ENCODE results near the gene IYD.

GRCh38 chr6:150320442-150320841, 48.4 kb upstream of the IYD start:
- no peak for TF ChIP-seq POLR2AphosphoS5 (IDR thresholded peaks at IDR 0.05; ENCODE audit: low read depth, low read length)
- no peak for TF ChIP-seq CTCF (IDR thresholded peaks at IDR 0.05)
- no peak for TF ChIP-seq REST (IDR thresholded peaks at IDR 0.05; ENCODE audit: low read depth, low read length)
